ENCODE results near the gene FOXN1. TPM values are rescaled to one million over a fixed set of nuclear protein-coding genes. Genes with fewer than 3 reads are reported as not detected.

FOXN1 gene
- total and polyA plus RNA-seq, 2 of the 13 experiments (the other 11 are each of a cell fraction or from before 2014, with no cell fraction given) = 0.01 TPM; not detected in 1

GRCh38 chr17:28460901-28461300 is 45.2 kb upstream of the FOXN1 start:
- Histone ChIP-seq H3K79me2 (ENCODE audit: insufficient read depth, low read length) (no peaks in the 10 kb centered on the region), H3K36me3 (replicated peaks in 1 of 2; ENCODE audit: control insufficient read depth in 1 of 2, insufficient read depth in 2 of 2, low read length in 2 of 2) (no peaks in the 10 kb centered on the region), H3K4me1 (ENCODE audit: insufficient read depth, low read length) (peaks cover 2% of the 10 kb centered on the region), H2AFZ (ENCODE audit: low read length) (no peak overlapping the region), H3K4me3 (replicated peaks in 1 of 3; ENCODE audit: insufficient read depth in 1 of 3, low read depth in 2 of 3, low read length in 3 of 3) (no peak overlapping the region), H3K9me3 (ENCODE audit: low read length) (no peaks in the 10 kb centered on the region), H4K20me1 (ENCODE audit: insufficient read depth, low read length) (no peaks in the 10 kb centered on the region), H3K27me3 (ENCODE audit: control insufficient read depth in 1 of 2, insufficient read depth in 2 of 2, low read length in 2 of 2) (peaks cover 0 to 9% of the 10 kb centered on the region in 2 experiments; a peak in 1 of 5 replicates), H3K9ac (ENCODE audit: insufficient read depth, low read depth, low read length) (no peak overlapping the region), H3K4me2 (ENCODE audit: low read depth, low read length) (no peak overlapping the region), H3K27ac (ENCODE audit: extremely low read length, insufficient read depth, low read length) (no peak overlapping the region)
- no peak for DNase-seq (ENCODE audit: low spot score)
- no peak for ATAC-seq
- TF ChIP-seq, protein P1, sequence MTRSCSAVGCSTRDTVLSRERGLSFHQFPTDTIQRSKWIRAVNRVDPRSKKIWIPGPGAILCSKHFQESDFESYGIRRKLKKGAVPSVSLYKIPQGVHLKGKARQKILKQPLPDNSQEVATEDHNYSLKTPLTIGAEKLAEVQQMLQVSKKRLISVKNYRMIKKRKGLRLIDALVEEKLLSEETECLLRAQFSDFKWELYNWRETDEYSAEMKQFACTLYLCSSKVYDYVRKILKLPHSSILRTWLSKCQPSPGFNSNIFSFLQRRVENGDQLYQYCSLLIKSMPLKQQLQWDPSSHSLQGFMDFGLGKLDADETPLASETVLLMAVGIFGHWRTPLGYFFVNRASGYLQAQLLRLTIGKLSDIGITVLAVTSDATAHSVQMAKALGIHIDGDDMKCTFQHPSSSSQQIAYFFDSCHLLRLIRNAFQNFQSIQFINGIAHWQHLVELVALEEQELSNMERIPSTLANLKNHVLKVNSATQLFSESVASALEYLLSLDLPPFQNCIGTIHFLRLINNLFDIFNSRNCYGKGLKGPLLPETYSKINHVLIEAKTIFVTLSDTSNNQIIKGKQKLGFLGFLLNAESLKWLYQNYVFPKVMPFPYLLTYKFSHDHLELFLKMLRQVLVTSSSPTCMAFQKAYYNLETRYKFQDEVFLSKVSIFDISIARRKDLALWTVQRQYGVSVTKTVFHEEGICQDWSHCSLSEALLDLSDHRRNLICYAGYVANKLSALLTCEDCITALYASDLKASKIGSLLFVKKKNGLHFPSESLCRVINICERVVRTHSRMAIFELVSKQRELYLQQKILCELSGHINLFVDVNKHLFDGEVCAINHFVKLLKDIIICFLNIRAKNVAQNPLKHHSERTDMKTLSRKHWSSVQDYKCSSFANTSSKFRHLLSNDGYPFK (CRISPR knock-in tag; IDR thresholded peaks at IDR 0.05; ENCODE audit: borderline replicate concordance) = no peak
- TF ChIP-seq ZSCAN25 (CRISPR knock-in tag; IDR thresholded peaks at IDR 0.05) = no peak
- TF ChIP-seq ZNF292 (CRISPR knock-in tag; IDR thresholded peaks at IDR 0.05; ENCODE audit: borderline replicate concordance, low read depth) = no peak
- TF ChIP-seq, protein P2, sequence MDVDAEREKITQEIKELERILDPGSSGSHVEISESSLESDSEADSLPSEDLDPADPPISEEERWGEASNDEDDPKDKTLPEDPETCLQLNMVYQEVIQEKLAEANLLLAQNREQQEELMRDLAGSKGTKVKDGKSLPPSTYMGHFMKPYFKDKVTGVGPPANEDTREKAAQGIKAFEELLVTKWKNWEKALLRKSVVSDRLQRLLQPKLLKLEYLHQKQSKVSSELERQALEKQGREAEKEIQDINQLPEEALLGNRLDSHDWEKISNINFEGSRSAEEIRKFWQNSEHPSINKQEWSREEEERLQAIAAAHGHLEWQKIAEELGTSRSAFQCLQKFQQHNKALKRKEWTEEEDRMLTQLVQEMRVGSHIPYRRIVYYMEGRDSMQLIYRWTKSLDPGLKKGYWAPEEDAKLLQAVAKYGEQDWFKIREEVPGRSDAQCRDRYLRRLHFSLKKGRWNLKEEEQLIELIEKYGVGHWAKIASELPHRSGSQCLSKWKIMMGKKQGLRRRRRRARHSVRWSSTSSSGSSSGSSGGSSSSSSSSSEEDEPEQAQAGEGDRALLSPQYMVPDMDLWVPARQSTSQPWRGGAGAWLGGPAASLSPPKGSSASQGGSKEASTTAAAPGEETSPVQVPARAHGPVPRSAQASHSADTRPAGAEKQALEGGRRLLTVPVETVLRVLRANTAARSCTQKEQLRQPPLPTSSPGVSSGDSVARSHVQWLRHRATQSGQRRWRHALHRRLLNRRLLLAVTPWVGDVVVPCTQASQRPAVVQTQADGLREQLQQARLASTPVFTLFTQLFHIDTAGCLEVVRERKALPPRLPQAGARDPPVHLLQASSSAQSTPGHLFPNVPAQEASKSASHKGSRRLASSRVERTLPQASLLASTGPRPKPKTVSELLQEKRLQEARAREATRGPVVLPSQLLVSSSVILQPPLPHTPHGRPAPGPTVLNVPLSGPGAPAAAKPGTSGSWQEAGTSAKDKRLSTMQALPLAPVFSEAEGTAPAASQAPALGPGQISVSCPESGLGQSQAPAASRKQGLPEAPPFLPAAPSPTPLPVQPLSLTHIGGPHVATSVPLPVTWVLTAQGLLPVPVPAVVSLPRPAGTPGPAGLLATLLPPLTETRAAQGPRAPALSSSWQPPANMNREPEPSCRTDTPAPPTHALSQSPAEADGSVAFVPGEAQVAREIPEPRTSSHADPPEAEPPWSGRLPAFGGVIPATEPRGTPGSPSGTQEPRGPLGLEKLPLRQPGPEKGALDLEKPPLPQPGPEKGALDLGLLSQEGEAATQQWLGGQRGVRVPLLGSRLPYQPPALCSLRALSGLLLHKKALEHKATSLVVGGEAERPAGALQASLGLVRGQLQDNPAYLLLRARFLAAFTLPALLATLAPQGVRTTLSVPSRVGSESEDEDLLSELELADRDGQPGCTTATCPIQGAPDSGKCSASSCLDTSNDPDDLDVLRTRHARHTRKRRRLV (CRISPR knock-in tag; IDR thresholded peaks at IDR 0.05) = no peak
- 66% methylated on average over 2 of the region's 10 CpGs for WGBS (ENCODE audit: low lambda C conversion rate)
- ChIA-PET CTCF (ENCODE audit: low intra/inter-chr PET ratio, low total read pairs) (no interaction called here), POLR2A (no interaction called here)
- FAIRE-seq = no peak
- BruUV-seq (replicated peaks) = no TSS peak
- intact Hi-C loops (cut with micrococcal nuclease; ENCODE audit: unreplicated experiment) (no loop called here), in situ Hi-C loops (cut with HindIII; ENCODE audit: extremely low pct_ligation_motif_present, low pct_unique_long_range_greater_than_20kb) (no loop called here)

Measured in HepG2 (cell line).